Pancreas (tissue), 10 donors: ENCODE measurements around the gene UHRF1. TPM values are rescaled to one million over a fixed set of nuclear protein-coding genes. Genes with fewer than 3 reads are reported as not detected.

Source experiments
- ATAC-seq, 4 donors: fragments of 200-7000 bp; cut with Tn5 transposase; one replicate each; pipeline versions ENCODE4 v1.8.0 to v1.9.1; 2020; ENCODE audit warnings: mild to moderate bottlenecking in 4 of 4, moderate library complexity in 4 of 4
- DNase-seq, 6 donors: peaks; one replicate each; pipeline ENCODE4 v3.0.0-alpha.2; 2020
- FAIRE-seq: peaks from 2 replicates; lab custom pipeline; 2012; peaks lifted over from hg19 to GRCh38; lab: Jason Lieb, UNC
- H3K27ac ChIP-seq, 4 donors: fragments of 200-600 bp; sonication (generic); 1 replicate in 3 of 4; 2 replicates in 1 of 4; pipeline versions ENCODE4 v1.5.0 to v1.8.0; 2020
- H3K27me3 ChIP-seq, 4 donors: fragments of 200-600 bp; one replicate each; pipeline ENCODE4 v1.8.0; 2021
- H3K36me3 ChIP-seq, 3 donors: fragments of 200-600 bp; sonication (generic) in 1 of 3; one replicate each; pipeline versions ENCODE4 v1.5.0 to v1.8.0; 2020 to 2021
- H3K4me1 ChIP-seq, 3 donors: fragments of 200-600 bp; one replicate each; pipeline ENCODE4 v1.8.0; 2021
- H3K4me3 ChIP-seq, 4 donors: fragments of 200-600 bp; sonication (generic) in 2 of 4; one replicate each; pipeline versions ENCODE4 v1.5.0 to v1.8.0; 2020 to 2021
- H3K9me3 ChIP-seq, 4 donors: fragments of 200-600 bp; one replicate each; pipeline ENCODE4 v1.8.0; 2021
- whole genome bisulfite sequencing, 2 donors: extraction: QIAGEN DNeasy Blood & Tissue Kit; methylation state at CpG; one replicate each; pipeline ENCODE4 v1.1.7; 2013; 5-methylcytosine and 5-hydroxymethylcytosine counted together
- intact Hi-C, 3 donors: fragments of 100-400 bp; cut with DNase I; formaldehyde crosslinking; loops; one replicate each; pipeline versions ENCODE4 v1.11.1 to v1.14.2; 2022
- polyA plus RNA-seq, 2 donors: library from polyadenylated mRNA; stranded (reverse); fragments of 200-250 nt; gene quantifications; one replicate each; pipeline ENCODE4 v1.2.3, GENCODE V29; 2013
- total RNA-seq, 6 donors: library from RNA; stranded (reverse); fragmentation: NEBNext Ultra II Directional in 4 of 6; extraction: Animal tissue kit (Norgen Biotek cat#: 25700) in 4 of 6; gene quantifications; one replicate each; pipeline versions ENCODE4 v1.2.1 to v1.2.4, GENCODE V29; 2021 to 2023
- TF ChIP-seq, protein P1 (sequence below), 4 donors: fragments of 200-600 bp; sonication (generic) in 3 of 4; IDR thresholded peaks; one replicate each; pipeline versions ENCODE4 v1.5.0 to v1.8.0; 2021; ENCODE audit warnings: antibody characterized with exemption in 4 of 4
- donor health status: healthy with polysubstance abuse.
- donor health status: DM: no; HTN: no; CAD: no; lungs with moderate emphysema.
- donor health status: DM: no; HTN: no; CAD: no.
- donor health status: control.
- donor health status: control.
- donor health status: Bipolar disorder and iron deficiency.
- donor health status: DM: yes; HTN: yes; CAD: no.
- donor health status: DM: no; HTN: no; CAD: no.
- donor health status: DM: no; HTN: no; CAD: no.
- donor health status: DM: yes; HTN: yes; CAD: no.

UHRF1 gene
- total and polyA plus RNA-seq, 8 donors = 0.28 to 1.7 (median 0.84) TPM

DNA sequence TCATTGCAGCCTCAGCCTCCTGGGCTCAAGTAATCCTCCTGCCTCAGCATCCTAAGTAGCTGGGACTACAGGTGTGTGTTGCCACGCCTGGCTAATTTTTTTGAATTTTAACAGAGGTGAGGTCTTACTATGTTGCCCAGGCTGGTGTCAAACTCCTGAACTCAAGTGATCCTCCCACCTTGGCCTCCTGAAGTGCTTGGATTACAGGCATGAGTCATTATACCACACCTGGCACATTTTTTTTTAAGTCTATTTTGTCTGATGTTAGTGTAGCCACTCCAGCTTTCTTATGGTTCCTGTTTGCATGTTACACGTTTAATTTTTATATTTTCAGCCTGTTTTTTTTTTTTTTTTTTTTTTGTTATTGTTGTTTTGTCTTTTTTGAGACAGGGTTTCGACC, 84.4 kb downstream of the UHRF1 start:
- FAIRE-seq = no peak
- no peak for ATAC-seq
- no peak overlapping the region for H3K4me3 ChIP-seq
- H3K4me1 ChIP-seq = no peaks in the 10 kb centered on the region
- TF ChIP-seq, protein P1, sequence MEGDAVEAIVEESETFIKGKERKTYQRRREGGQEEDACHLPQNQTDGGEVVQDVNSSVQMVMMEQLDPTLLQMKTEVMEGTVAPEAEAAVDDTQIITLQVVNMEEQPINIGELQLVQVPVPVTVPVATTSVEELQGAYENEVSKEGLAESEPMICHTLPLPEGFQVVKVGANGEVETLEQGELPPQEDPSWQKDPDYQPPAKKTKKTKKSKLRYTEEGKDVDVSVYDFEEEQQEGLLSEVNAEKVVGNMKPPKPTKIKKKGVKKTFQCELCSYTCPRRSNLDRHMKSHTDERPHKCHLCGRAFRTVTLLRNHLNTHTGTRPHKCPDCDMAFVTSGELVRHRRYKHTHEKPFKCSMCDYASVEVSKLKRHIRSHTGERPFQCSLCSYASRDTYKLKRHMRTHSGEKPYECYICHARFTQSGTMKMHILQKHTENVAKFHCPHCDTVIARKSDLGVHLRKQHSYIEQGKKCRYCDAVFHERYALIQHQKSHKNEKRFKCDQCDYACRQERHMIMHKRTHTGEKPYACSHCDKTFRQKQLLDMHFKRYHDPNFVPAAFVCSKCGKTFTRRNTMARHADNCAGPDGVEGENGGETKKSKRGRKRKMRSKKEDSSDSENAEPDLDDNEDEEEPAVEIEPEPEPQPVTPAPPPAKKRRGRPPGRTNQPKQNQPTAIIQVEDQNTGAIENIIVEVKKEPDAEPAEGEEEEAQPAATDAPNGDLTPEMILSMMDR (IDR thresholded peaks at IDR 0.05) = no peak
- no peak for DNase-seq
- no peak overlapping the region for H3K27ac ChIP-seq
- H3K9me3 ChIP-seq = no peaks in the 10 kb centered on the region
- intact Hi-C loops = no loop called here
- no peaks in the 10 kb centered on the region for H3K27me3 ChIP-seq
- H3K36me3 ChIP-seq = no peaks in the 10 kb centered on the region
- 85 to 90% methylated on average over 3 of the region's 3 CpGs for WGBS, 2 donors

DNA sequence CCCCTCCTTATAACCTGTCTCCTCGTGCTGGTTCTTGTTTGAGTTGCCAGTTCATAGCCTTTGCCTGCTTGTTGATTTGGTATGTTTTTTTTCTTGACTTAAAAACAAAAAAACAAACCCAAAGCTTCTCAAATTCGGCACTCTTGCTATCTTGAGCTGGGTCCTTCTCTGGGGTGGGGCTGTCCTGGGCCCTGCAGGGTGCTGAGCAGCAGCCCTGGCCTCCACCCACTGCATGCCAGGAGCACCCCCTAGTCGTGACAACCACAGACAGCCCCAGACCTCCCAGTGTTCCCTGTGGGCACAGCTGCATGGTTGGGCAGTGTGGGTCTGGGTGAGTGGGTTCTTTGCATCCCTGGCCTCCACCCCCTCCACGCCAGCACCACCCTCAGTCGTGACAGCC, 87.4 kb downstream of the UHRF1 start:
- no peaks in the 10 kb centered on the region for H3K4me1 ChIP-seq
- ATAC-seq (no peak), DNase-seq (no peak), FAIRE-seq (no peak)
- no peaks in the 10 kb centered on the region for H3K36me3 ChIP-seq
- H3K4me3 ChIP-seq = no peak overlapping the region
- intact Hi-C loops = no loop called here
- TF ChIP-seq, protein P1 (IDR thresholded peaks at IDR 0.05) = no peak
- no peak overlapping the region for H3K27ac ChIP-seq
- H3K27me3 ChIP-seq = no peaks in the 10 kb centered on the region
- WGBS, 2 donors = 70 to 76% methylated on average over 5 of the region's 5 CpGs
- no peaks in the 10 kb centered on the region for H3K9me3 ChIP-seq

DNA sequence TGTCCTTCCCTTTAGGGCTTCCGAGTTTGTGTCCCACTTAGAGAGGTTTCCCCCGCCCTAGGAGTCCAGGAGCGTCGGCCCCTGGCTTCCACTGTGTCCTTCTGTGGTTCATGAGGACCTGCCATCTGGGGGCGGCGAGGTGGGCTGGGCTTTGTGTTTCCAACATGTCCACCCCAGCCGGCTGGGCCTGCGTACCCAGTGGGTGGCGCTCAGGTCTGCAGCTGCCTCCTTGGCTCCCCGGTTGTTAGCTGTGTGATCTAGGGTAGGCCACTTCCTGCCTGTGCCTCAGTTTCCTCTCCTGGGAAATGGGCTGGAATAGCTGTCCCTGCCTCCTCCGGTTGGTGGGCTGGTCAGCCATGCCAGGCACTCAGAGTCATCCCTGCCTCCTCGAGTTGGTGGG, 88.0 kb downstream of the UHRF1 start:
- intact Hi-C loops = no loop called here
- H3K27me3 ChIP-seq = no peaks in the 10 kb centered on the region
- TF ChIP-seq, protein P1 (IDR thresholded peaks at IDR 0.05) = no peak
- H3K27ac ChIP-seq = no peak overlapping the region
- H3K9me3 ChIP-seq = no peaks in the 10 kb centered on the region
- H3K4me1 ChIP-seq = no peaks in the 10 kb centered on the region
- DNase-seq (no peak), FAIRE-seq (no peak), ATAC-seq (no peak)
- WGBS, 2 donors = 90 to 95% methylated on average over 12 of the region's 12 CpGs
- H3K36me3 ChIP-seq = no peaks in the 10 kb centered on the region
- no peak overlapping the region for H3K4me3 ChIP-seq

DNA sequence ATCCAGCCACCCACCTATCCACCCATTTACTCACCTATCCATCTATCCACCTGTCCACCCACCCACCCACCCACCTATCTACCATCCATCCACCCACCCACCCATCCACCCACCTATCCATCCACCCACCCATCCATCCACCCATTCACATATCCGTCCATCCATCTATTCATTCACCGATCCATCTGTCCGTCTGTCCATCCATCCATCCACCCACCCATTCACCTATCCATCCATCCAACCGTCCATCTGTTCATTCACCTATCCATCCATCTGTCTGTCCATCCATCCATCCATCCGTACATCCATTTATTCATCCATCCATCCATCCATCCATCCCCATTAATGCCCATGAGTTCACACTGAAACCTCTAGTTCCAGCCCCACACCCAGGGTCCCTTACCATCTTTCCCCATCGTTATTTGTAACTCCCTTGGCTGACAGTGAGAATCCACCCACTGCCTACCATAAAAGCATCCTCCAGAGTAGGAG, 90.9 kb downstream of the UHRF1 start:
- TF ChIP-seq, protein P1 (IDR thresholded peaks at IDR 0.05) = no peak
- ATAC-seq (no peak), FAIRE-seq (no peak), DNase-seq (no peak)
- H3K4me1 ChIP-seq = no peaks in the 10 kb centered on the region
- H3K4me3 ChIP-seq = no peak overlapping the region
- no peaks in the 10 kb centered on the region for H3K36me3 ChIP-seq
- no peaks in the 10 kb centered on the region for H3K27me3 ChIP-seq
- no peaks in the 10 kb centered on the region for H3K9me3 ChIP-seq
- 92 to 94% methylated on average over 6 of the region's 6 CpGs for WGBS, 2 donors
- intact Hi-C loops = no loop called here
- no peak overlapping the region for H3K27ac ChIP-seq

DNA sequence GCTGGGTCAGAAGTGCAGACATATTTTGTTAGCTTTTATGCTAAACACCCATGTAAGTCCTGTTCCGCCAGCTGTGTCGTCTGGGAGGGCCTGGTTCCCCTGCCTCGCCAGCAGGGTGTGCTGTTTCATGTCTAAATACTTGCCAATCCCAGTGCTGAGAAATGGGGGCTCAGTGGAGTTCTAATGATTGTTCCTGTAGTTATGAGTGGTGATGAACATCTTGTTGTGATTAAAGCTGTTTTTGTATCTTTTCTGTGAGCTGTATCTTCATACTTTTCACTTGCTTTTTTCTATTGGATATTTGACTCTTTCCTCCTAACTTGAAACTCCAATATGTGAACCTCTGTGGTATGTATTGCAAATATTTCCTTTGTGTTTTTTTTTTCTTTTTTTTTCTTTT, 92.3 kb downstream of the UHRF1 start:
- Histone ChIP-seq H3K4me3 (no peak overlapping the region), H3K27me3 (no peaks in the 10 kb centered on the region), H3K36me3 (no peaks in the 10 kb centered on the region), H3K27ac (no peak overlapping the region), H3K9me3 (no peaks in the 10 kb centered on the region), H3K4me1 (no peaks in the 10 kb centered on the region)
- TF ChIP-seq, protein P1 (IDR thresholded peaks at IDR 0.05) = peak in 3 of 4 donors; percentile 22 to 35 (median 25)
- intact Hi-C loops = no loop called here
- ATAC-seq (peak in 3 of 4 donors; percentile 46 to 70 (median 57)), DNase-seq (no peak), FAIRE-seq (no peak)
- 66 to 67% methylated on average over 3 of the region's 3 CpGs for WGBS, 2 donors
